ENCODE results near the gene ROBO2.

The ROBO2 gene

DNA sequence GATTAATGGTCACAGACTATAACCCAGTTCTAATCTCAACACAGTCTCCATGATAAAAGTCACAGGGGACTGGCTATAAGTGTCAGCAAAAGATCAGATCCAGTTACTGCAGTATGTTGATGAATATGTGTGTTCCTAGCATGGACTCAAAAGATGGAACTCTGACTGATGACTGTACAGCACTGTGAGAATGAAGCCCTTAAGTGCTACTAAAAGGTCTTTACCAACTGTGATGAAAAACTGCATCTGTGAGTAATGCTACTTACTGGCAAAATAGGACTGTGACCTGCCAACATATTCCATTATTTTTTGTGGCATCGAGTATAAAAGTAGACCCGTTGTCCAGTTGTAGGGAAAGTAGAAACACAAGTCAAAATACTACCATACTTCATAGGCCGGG, 284.2 kb downstream of the ROBO2 start:
- no peak overlapping the region for H2AFZ ChIP-seq
- H3K4me3 ChIP-seq (ENCODE audit: low read depth, low read length) = no peak overlapping the region
- H3K9ac ChIP-seq = no peak overlapping the region
- no peaks in the 10 kb centered on the region for H3K4me1 ChIP-seq
- no peaks in the 10 kb centered on the region for H3K9me3 ChIP-seq (ENCODE audit: control insufficient read depth, low read length)
- H3K27ac ChIP-seq = no peak overlapping the region
- no peaks in the 10 kb centered on the region for H3K27me3 ChIP-seq (ENCODE audit: control insufficient read depth, insufficient read depth, low read length)
- H3K36me3 ChIP-seq (ENCODE audit: control insufficient read depth, insufficient read depth, low read length) = no peaks in the 10 kb centered on the region
- H3K4me2 ChIP-seq (ENCODE audit: low read length) = no peak overlapping the region
- TF ChIP-seq, protein P1, sequence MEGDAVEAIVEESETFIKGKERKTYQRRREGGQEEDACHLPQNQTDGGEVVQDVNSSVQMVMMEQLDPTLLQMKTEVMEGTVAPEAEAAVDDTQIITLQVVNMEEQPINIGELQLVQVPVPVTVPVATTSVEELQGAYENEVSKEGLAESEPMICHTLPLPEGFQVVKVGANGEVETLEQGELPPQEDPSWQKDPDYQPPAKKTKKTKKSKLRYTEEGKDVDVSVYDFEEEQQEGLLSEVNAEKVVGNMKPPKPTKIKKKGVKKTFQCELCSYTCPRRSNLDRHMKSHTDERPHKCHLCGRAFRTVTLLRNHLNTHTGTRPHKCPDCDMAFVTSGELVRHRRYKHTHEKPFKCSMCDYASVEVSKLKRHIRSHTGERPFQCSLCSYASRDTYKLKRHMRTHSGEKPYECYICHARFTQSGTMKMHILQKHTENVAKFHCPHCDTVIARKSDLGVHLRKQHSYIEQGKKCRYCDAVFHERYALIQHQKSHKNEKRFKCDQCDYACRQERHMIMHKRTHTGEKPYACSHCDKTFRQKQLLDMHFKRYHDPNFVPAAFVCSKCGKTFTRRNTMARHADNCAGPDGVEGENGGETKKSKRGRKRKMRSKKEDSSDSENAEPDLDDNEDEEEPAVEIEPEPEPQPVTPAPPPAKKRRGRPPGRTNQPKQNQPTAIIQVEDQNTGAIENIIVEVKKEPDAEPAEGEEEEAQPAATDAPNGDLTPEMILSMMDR (IDR thresholded peaks at IDR 0.05) = no peak
- no peaks in the 10 kb centered on the region for H3K79me2 ChIP-seq

DNA sequence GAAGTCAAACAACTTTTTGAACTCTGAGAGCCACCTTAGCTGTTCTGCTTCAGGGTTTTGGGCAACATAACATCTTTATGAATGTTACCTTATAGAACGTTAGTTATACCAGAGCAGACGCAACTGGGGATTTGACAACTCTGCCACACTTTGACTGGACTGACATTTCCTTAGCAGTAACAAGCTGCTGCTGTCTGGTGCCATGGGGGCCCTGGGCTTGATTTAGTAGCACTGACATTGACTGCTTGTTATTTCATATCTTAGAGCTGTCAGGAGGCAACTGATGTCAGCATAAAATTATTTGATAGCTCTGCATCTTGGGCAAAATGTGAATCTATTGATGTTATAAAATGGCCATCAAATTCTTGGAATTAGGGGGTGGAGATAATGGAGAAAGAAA, 285.4 kb downstream of the ROBO2 start:
- TF ChIP-seq, protein P1 (IDR thresholded peaks at IDR 0.05) = no peak
- Histone ChIP-seq H3K4me3 (ENCODE audit: low read depth, low read length) (no peak overlapping the region), H3K4me2 (ENCODE audit: low read length) (no peak overlapping the region), H3K36me3 (ENCODE audit: control insufficient read depth, insufficient read depth, low read length) (no peaks in the 10 kb centered on the region), H3K27me3 (ENCODE audit: control insufficient read depth, insufficient read depth, low read length) (no peaks in the 10 kb centered on the region), H3K4me1 (no peaks in the 10 kb centered on the region), H3K79me2 (no peaks in the 10 kb centered on the region), H3K9me3 (ENCODE audit: control insufficient read depth, low read length) (no peaks in the 10 kb centered on the region), H3K9ac (no peak overlapping the region), H3K27ac (no peak overlapping the region), H2AFZ (no peak overlapping the region)

DNA sequence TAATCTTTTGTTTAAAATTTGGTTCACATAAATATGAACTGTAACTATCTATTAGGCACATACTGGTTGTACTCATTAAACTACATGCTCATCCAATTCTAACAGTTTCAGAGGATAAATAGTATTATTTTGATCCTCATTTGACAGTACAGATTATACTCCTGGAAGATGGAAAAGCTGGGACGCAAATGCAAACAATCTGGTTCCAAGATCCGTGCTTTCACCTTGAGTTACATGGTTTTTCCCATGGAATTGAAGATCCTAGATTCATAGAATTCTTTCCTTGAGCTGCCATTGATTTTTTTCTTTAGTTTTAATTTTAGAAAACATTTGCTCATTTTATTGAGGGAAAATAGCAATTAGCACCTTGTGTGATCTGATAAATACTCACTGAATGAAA, 285.8 kb downstream of the ROBO2 start:
- TF ChIP-seq, protein P1 (IDR thresholded peaks at IDR 0.05) = no peak
- Histone ChIP-seq H3K4me3 (ENCODE audit: low read depth, low read length) (no peak overlapping the region), H2AFZ (no peak overlapping the region), H3K9ac (no peak overlapping the region), H3K4me2 (ENCODE audit: low read length) (no peak overlapping the region), H3K4me1 (no peaks in the 10 kb centered on the region), H3K27ac (no peak overlapping the region), H3K36me3 (ENCODE audit: control insufficient read depth, insufficient read depth, low read length) (no peaks in the 10 kb centered on the region), H3K27me3 (ENCODE audit: control insufficient read depth, insufficient read depth, low read length) (no peaks in the 10 kb centered on the region), H3K9me3 (ENCODE audit: control insufficient read depth, low read length) (no peaks in the 10 kb centered on the region), H3K79me2 (no peaks in the 10 kb centered on the region)

DNA sequence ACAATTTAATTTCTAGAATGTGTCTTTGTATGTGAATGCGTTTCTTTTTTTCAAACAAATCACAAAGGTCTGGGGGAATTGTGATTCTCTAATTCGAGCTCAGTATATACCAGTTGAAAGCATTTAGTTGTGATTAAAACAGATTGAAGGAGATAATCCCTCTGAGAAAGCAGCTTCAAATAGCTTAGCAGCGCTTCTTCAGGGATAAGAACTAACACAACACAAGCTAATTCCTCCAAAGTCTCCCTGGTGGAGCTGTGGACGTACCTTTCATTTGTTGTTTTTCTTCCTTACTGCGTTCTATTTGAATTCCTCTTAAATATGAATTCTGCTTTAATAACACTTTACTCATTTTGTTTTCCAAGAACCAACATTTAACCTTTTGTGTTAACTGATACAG, 286.7 kb downstream of the ROBO2 start:
- TF ChIP-seq, protein P1 (IDR thresholded peaks at IDR 0.05) = no peak
- Histone ChIP-seq H3K4me1 (no peaks in the 10 kb centered on the region), H3K79me2 (no peaks in the 10 kb centered on the region), H3K4me2 (ENCODE audit: low read length) (no peak overlapping the region), H3K4me3 (ENCODE audit: low read depth, low read length) (no peak overlapping the region), H3K36me3 (ENCODE audit: control insufficient read depth, insufficient read depth, low read length) (no peaks in the 10 kb centered on the region), H3K27me3 (ENCODE audit: control insufficient read depth, insufficient read depth, low read length) (no peaks in the 10 kb centered on the region), H3K9me3 (ENCODE audit: control insufficient read depth, low read length) (no peaks in the 10 kb centered on the region), H2AFZ (no peak overlapping the region), H3K27ac (no peak overlapping the region), H3K9ac (no peak overlapping the region)

DNA sequence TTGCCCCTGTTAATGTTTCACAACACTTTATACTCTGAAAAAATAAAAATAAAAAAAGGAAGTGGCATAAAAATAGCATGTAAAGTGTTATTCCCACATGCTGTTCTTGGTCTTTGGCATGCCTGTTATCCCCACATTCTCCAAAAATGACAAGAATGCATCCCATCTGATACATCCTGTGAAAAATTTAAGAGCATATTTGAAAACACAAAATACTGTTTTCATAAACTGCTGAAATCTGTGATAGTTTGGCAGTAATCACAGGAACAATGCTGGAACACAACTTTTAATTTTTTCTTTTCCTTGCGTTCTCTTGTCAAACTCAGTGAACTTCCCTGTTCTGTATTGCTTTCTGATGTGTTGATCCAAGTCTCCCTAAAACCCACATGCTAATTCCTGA, 288.8 kb downstream of the ROBO2 start:
- Histone ChIP-seq H3K4me3 (ENCODE audit: low read depth, low read length) (no peak overlapping the region), H3K27me3 (ENCODE audit: control insufficient read depth, insufficient read depth, low read length) (no peaks in the 10 kb centered on the region), H3K9me3 (ENCODE audit: control insufficient read depth, low read length) (no peaks in the 10 kb centered on the region), H2AFZ (no peak overlapping the region), H3K36me3 (ENCODE audit: control insufficient read depth, insufficient read depth, low read length) (no peaks in the 10 kb centered on the region), H3K9ac (no peak overlapping the region), H3K4me1 (no peaks in the 10 kb centered on the region), H3K79me2 (no peaks in the 10 kb centered on the region), H3K4me2 (ENCODE audit: low read length) (no peak overlapping the region), H3K27ac (no peak overlapping the region)
- TF ChIP-seq, protein P1 (IDR thresholded peaks at IDR 0.05) = no peak
